GM12878 (cell line): ENCODE measurements around the gene RHPN2. TPM values are rescaled to one million over a fixed set of nuclear protein-coding genes. Genes with fewer than 3 reads are reported as not detected.
"Not testable (repeated sequence)": the region's sequence is repeated elsewhere in the genome, so short reads cannot be mapped to it uniquely, and the experiment has no call there.

Source experiments
- ATAC-seq: fragments of 200-7000 bp; cut with Tn5 transposase; 3 replicates; pipeline ENCODE4 v1.9.1; 2020; ENCODE audit warnings: mild to moderate bottlenecking, moderate library complexity
- BruUV-seq: library from RNA; stranded (reverse); fragments of 400-500 nt; replicated peaks from 2 replicates; lab custom pipeline; 2021; lab: Mats Ljungman, UMichigan
- CTCF ChIA-PET: fragments of 300-600 bp; sonication (Branson Sonifier 250); formaldehyde crosslinking; extraction: SDS; loops from one replicate; lab custom pipeline; 2021; ENCODE audit warnings: inconsistent platforms; lab: Yijun Ruan, JAX
- POLR2A ChIA-PET: fragments of 350-600 bp; formaldehyde crosslinking; extraction: SDS; loops from one replicate; lab custom pipeline; 2021; ENCODE audit warnings: inconsistent platforms; lab: Charles Lee
- RAD21 ChIA-PET: fragments of 300-600 bp; sonication (Branson Sonifier 250); formaldehyde crosslinking; loops from one replicate; lab custom pipeline; 2023; ENCODE audit warnings: antibody characterized with exemption; ENCODE audit not compliant: unreplicated experiment; lab: Charles Lee
- SMC1A ChIA-PET: fragments of 300-600 bp; sonication (Branson Sonifier 250); formaldehyde crosslinking; loops from one replicate; lab custom pipeline; 2023; ENCODE audit not compliant: unreplicated experiment, uncharacterized antibody; lab: Charles Lee
- DNase-seq: peaks from one replicate; pipeline ENCODE4 v3.0.0-alpha.2; 2011; ENCODE audit warnings: low read depth, low spot score
- FAIRE-seq: peaks from 3 replicates; lab custom pipeline; 2011; peaks lifted over from hg19 to GRCh38; lab: Jason Lieb, UNC
- H2AFZ ChIP-seq: 2 replicates; pipeline ENCODE4 v1.6.0; 2011; ENCODE audit warnings: low read depth, low read length, control low read depth; ENCODE audit not compliant: control insufficient read depth
- H3K27ac ChIP-seq: 2 replicates; pipeline ENCODE4 v1.5.1; 2011; ENCODE audit warnings: control low read depth; ENCODE audit not compliant: control insufficient read depth, insufficient read depth
- H3K27me3 ChIP-seq, 2 experiments: replicated peaks in 1 of 2; 2 replicates each; pipeline versions ENCODE4 v1.6.0 to v1.6.1; 2011; ENCODE audit warnings: low read length in 1 of 2; ENCODE audit not compliant: control insufficient read depth in 2 of 2, insufficient read depth in 2 of 2
- H3K36me3 ChIP-seq, 2 experiments: 2 replicates each; pipeline ENCODE4 v1.5.1; 2011; ENCODE audit warnings: low read length in 1 of 2; ENCODE audit not compliant: control insufficient read depth in 2 of 2, insufficient read depth in 2 of 2
- H3K4me1 ChIP-seq: 2 replicates; pipeline ENCODE4 v1.6.1; 2011; ENCODE audit warnings: mild to moderate bottlenecking, low read length, moderate library complexity, mixed read lengths; ENCODE audit not compliant: control insufficient read depth, insufficient read depth
- H3K4me2 ChIP-seq: 2 replicates; pipeline ENCODE4 v1.6.0; 2011; ENCODE audit warnings: control low read depth; ENCODE audit not compliant: control insufficient read depth, insufficient read depth
- H3K4me3 ChIP-seq: fragments of 200-600 bp; sonication (generic); 2 replicates; pipeline ENCODE4 v1.5.1; 2016
- H3K79me2 ChIP-seq: 2 replicates; pipeline ENCODE4 v1.6.0; 2011; ENCODE audit warnings: low read length; ENCODE audit not compliant: control insufficient read depth, insufficient read depth
- H3K9ac ChIP-seq: 2 replicates; pipeline ENCODE4 v1.8.0; 2011; ENCODE audit warnings: low read length, control low read depth, mixed read lengths; ENCODE audit not compliant: control insufficient read depth, insufficient read depth
- H3K9me3 ChIP-seq: replicated peaks from 3 replicates; pipeline ENCODE4 v1.5.1; 2011; ENCODE audit warnings: mild to moderate bottlenecking, low read length; ENCODE audit not compliant: control insufficient read depth, insufficient read depth
- H4K20me1 ChIP-seq: 2 replicates; pipeline ENCODE4 v1.6.0; 2011; ENCODE audit not compliant: control insufficient read depth, insufficient read depth
- WGBS: methylation state at CpG from one replicate; pipeline ENCODE4 v1.1.6; 2016; ENCODE audit warnings: low lambda C conversion rate; ENCODE audit not compliant: insufficient replicate concordance, insufficient coverage; ENCODE audit errors: missing lambda C conversion rate; 5-methylcytosine and 5-hydroxymethylcytosine counted together
- in situ Hi-C: fragments of 300-500 bp; cut with MboI; formaldehyde crosslinking; loops from 9 replicates; pipeline ENCODE4 v1.14.3; 2018; ENCODE audit warnings: mixed read lengths
- intact Hi-C: fragments of 100-400 bp; cut with micrococcal nuclease; formaldehyde crosslinking; loops from one replicate; pipeline ENCODE4 v1.14.2; 2022; ENCODE audit not compliant: unreplicated experiment
- polyA plus RNA-seq, 11 experiments: library from polyadenylated mRNA; depleted of rRNA in 4 of 11; unstranded in 6 of 11; stranded (reverse) in 5 of 11; fragments of >200 nt; fragmentation: Nextera tagmentation in 4 of 11; fragmentation: Illumina TruSeq in 1 of 11; extraction: Ambion mirVana in 4 of 11; extraction: Trizol in 1 of 11; gene quantifications; 1 replicate in 1 of 11; 2 replicates in 10 of 11; pipeline versions ENCODE4 v1.2.1 to v1.2.3, GENCODE V29; 2011 to 2016; ENCODE audit warnings: inconsistent platforms in 2 of 11, missing spikeins in 2 of 11, low read depth in 1 of 11
- total RNA-seq, 4 experiments: library from RNA; depleted of rRNA in 3 of 4; stranded (reverse); fragments of >200 nt in 3 of 4; fragmentation: Illumina TruSeq in 1 of 4; extraction: Trizol in 1 of 4; gene quantifications; 2 replicates each; pipeline versions ENCODE4 v1.2.1 to v1.2.3, GENCODE V29; 2013 to 2021

The RHPN2 gene
- total and polyA plus RNA-seq, 10 of the 15 experiments (the other 5 are each of a cell fraction or from before 2014, with no cell fraction given) = 0.71 to 7.4 (median 3.7) TPM

GRCh38 chr19:33037168-33038025 is 27.3 kb downstream of the RHPN2 start:
- H4K20me1 ChIP-seq, H2AFZ ChIP-seq, SMC1A ChIA-PET, H3K9ac ChIP-seq, H3K4me1 ChIP-seq, H3K36me3 ChIP-seq, BruUV-seq, H3K27ac ChIP-seq, H3K9me3 ChIP-seq, H3K79me2 ChIP-seq, in situ Hi-C loops, POLR2A ChIA-PET, FAIRE-seq, H3K27me3 ChIP-seq, H3K4me3 ChIP-seq, RAD21 ChIA-PET, DNase-seq, H3K4me2 ChIP-seq, ATAC-seq, intact Hi-C loops: not testable (repeated sequence)
- 48% methylated on average over 18 of the region's 18 CpGs for WGBS
- CTCF ChIA-PET = interaction anchor here (0.6 kb wide), 1 partner anchor 1107 kb away, joined by 4 read pairs; no protein-coding TSS in a partner anchor

- POLR2A ChIA-PET, FAIRE-seq, H3K79me2 ChIP-seq, ATAC-seq, H4K20me1 ChIP-seq, H3K27ac ChIP-seq, DNase-seq, intact Hi-C loops, H3K27me3 ChIP-seq, BruUV-seq, H3K4me1 ChIP-seq, H3K4me3 ChIP-seq, H3K36me3 ChIP-seq, H3K9ac ChIP-seq, H2AFZ ChIP-seq, H3K9me3 ChIP-seq, in situ Hi-C loops, RAD21 ChIA-PET, SMC1A ChIA-PET, H3K4me2 ChIP-seq: not testable (repeated sequence)
- WGBS = 87% methylated on average over 35 of the region's 45 CpGs
- CTCF ChIA-PET = interaction anchor here (0.6 kb wide), 1 partner anchor 46 kb away, joined by 4 read pairs; no protein-coding TSS in a partner anchor
Measured at GRCh38 chr19:33036370-33037167, 28.1 kb downstream of the RHPN2 start.
